GM18861 (cell line): ENCODE results near the gene TPO.

Experiments
- ATAC-seq: cut with Tn5 transposase; IDR thresholded peaks from one replicate; pipeline ENCODE4 v1.9.1; 2021; ENCODE audit not compliant: unreplicated experiment

Gene TPO

GRCh38 chr2:1446301-1446700 is 33.0 kb downstream of the TPO start:
- no peak for ATAC-seq

GRCh38 chr2:1448009-1448408 is 34.7 kb downstream of the TPO start:
- no peak for ATAC-seq

- ATAC-seq = no peak
Measured at GRCh38 chr2:1450915-1451314, 37.7 kb downstream of the TPO start.

DNA sequence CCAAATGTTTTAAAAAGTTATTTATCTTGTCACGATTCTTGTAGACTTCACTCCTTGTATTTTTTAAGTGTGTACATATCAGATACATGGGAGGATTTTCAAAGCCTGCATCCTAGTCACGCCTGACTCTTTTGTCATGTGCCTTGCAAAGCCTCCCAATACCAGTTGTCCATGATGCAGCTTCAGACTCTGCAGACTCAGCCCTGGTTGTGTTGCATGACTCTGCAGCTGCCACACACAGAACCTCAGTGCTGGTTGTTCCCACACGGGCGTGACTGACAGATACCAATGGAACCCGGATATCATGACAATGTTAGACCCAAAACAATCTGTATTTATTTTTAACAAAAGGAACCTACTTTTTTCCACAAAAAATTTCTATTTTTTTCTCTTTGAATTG is 38.2 kb downstream of the TPO start:
- no peak for ATAC-seq

- ATAC-seq = no peak
Measured at GRCh38 chr2:1453561-1453960, 40.3 kb downstream of the TPO start.

DNA sequence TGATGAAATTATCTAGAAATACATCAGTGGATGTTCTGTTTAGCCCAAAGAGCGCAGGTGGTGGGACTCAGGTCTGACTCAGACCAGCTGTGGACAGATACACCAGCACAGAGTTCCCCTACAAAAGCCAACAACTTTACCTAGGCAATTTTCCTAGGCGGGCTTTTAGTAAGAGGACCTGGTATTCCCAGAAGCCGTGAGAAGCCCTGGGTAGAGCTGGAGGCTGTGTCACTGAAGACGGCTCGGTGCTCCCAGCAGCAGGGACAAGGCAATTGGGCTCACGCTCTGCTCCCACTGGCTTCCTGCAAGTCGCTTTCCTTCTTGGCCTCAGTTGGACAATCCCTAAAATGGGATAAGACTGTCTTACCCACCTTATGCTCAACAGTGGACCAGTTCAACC is 41.1 kb downstream of the TPO start:
- no peak for ATAC-seq

- no peak for ATAC-seq
Measured at GRCh38 chr2:1455466-1455865, 42.2 kb downstream of the TPO start.

DNA sequence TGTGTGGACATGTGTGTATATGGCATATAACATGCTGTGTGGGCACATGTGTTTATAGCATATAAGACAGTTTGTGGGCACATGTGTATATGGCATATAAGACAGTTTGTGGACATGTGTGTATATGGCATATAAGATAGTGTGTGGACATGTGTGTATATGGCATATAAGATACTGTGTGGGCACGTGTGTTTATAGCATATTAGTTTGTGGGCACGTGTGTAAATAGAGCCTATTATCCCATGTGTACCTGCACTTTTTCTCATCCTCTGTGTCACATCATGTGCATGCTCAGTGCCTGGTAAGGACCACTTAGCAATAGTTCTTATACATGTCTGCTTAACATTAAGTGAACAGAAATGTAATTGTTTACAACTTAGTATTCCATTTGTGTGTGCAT is 45.2 kb downstream of the TPO start:
- no peak for ATAC-seq

DNA sequence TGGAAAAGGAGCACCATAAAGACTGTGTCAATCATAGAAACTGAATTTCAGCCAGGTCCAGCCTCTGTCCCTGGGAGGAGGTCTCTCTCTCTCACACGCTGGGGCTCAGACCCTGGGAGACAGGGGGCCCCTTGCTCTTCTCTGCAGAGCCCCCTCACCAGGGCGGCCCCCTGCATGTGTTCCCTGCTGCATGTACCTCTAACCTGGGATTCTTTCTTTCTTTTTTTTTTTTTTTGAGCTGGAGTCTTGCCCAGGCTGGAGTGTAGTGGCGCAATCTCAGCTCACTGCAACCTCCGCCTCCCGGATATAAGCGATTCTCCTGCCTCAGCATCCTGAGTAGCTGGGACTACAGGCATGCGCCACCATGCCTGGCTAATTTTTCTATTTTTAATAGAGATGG is 46.5 kb downstream of the TPO start:
- ATAC-seq = no peak

- ATAC-seq = no peak
Measured at GRCh38 chr2:1460851-1461418, 47.7 kb downstream of the TPO start.

DNA sequence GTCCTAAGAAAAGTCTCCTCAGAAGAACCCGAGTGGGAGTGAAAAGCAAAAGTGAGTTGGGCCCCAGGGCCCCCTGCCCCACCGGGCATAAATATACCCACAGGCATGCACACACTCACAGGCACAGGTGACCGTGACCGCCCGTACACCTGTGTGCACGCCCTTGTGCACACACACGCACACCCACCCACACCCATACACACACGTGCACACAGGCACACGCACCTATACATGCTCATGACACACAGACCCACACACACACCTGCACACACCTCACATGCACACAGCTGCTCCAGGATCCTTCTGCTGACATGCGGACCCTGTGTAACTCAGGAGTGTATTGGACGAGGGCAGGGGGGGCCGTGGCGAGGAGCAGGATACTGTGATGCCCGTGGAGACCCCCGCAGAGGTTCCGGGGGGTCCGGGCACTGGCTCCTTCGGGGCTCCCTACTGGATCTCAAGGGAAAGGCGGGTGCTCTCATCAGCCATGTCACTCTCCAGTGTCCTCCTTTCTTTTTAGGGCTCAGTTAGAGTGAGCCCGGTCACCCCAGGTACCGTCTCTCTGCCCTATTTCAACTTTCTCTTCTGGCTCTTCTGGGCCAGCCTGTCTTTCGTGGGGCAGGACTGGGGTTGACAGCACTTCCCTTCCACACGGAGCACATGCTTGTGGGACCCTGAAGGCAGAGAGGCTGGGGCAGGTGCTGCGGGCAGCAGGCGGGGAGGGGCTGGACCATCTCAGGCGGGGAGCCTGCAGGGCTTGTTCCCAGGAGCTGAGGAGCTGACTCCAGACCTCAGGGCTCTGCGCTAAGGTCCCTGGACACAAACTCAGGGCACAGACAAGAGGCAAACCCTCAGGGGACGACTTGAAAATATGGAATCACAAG is 48.5 kb downstream of the TPO start:
- no peak for ATAC-seq

DNA sequence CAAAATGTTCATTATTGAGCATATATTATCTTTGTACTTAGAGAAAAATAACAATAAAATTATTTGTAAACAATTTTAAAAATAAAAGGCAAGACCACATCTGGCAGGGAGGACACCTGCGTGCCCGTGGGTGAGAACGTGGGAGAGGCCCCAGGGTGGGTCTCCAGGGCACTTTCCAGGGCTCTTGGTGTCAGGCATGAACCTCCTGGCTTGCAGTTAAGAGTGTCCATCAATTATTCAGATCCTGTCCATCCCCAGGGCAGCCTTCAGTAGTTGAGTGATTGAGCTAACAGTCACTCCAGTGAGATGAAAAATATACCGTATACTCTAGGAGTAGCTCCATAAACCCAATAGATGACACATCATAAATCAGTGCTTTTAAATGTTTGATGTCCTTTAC is 49.7 kb downstream of the TPO start:
- no peak for ATAC-seq

DNA sequence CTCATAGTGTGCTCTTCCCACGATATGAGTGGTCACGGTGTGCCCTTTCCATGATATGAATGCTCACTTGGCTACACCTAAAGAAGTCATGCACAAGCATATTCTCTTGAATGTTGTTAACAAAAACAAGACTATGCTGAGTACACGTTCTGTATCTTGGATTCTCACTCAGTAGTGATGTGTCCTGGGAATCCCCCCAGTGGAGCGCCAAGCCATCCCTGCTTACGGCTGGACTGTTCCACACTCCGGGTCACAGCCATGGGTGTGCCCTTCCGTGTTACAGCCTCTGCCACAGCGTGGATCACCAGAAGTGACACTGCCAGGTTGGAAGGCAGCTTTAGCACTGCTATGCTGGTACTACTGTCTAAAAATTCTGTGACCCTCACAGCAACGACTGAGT is 59.1 kb downstream of the TPO start:
- ATAC-seq = no peak

GRCh38 chr2:1476617-1477195 is 63.4 kb downstream of the TPO start:
- no peak for ATAC-seq

- no peak for ATAC-seq
Measured at GRCh38 chr2:1477196-1478040, 64.2 kb downstream of the TPO start.

DNA sequence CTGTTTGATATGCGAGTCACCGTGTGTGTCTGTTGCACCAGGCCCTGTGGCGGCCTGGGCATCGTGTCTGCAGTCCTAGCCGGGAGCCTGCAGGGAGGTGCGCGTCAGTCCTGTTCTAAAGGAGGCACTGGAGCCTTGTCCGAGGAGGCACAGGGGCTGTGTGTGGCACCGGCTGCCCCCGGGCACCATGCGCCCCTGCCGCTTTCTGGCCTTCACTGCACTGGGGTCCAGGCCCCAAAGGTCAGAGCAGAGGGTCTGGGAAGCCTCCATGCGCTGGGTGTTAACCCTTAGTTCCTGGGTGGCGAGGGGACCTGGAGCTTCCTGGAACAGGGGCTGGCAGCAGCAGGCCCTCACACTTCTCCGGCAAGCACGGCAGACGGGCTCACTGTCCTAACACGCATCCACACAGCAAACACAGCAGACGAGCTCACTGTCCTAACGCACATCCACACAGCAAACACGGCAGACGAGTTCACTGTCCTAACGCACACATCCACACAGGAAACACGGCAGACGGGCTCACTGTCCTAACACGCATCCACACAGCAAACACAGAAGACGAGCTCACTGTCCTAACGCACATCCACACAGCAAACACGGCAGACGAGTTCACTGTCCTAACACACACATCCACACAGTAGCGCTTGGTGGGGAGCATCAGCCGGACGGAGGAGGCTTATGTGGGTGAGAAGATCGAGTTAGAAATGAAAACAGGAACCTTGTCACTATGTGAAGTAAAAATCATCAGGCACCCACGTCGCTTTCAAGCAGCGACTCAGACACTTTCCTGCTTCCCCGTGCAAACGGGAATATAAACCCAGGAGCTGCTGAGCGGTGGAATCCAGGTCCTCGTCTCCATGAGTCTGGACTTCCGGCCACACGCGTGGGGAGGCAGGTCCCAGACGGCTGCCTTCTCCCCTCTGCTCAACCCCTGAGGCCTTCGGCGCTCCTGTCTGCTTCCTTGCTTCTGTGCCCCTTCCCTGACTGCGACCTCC is 65.3 kb downstream of the TPO start:
- no peak for ATAC-seq

GRCh38 chr2:1479346-1479745 is 66.1 kb downstream of the TPO start:
- no peak for ATAC-seq

GRCh38 chr2:1480671-1481076 is 67.4 kb downstream of the TPO start:
- ATAC-seq = no peak

- no peak for ATAC-seq
Measured at GRCh38 chr2:1481406-1482252, 68.4 kb downstream of the TPO start.
